GM12878 (cell line): ENCODE measurements around the gene MAP1LC3B. TPM values are rescaled to one million over a fixed set of nuclear protein-coding genes. Genes with fewer than 3 reads are reported as not detected.

ENCODE experiments used
- ATAC-seq: fragments of 200-7000 bp; cut with Tn5 transposase; 3 replicates; pipeline ENCODE4 v1.9.1; 2020; ENCODE audit warnings: mild to moderate bottlenecking, moderate library complexity
- BruUV-seq: library from RNA; stranded (reverse); fragments of 400-500 nt; replicated peaks from 2 replicates; lab custom pipeline; 2021; lab: Mats Ljungman, UMichigan
- CTCF ChIA-PET: fragments of 300-600 bp; sonication (Branson Sonifier 250); formaldehyde crosslinking; extraction: SDS; loops from one replicate; lab custom pipeline; 2021; ENCODE audit warnings: inconsistent platforms; lab: Yijun Ruan, JAX
- POLR2A ChIA-PET: fragments of 350-600 bp; formaldehyde crosslinking; extraction: SDS; loops from one replicate; lab custom pipeline; 2021; ENCODE audit warnings: inconsistent platforms; lab: Charles Lee
- RAD21 ChIA-PET: fragments of 300-600 bp; sonication (Branson Sonifier 250); formaldehyde crosslinking; loops from one replicate; lab custom pipeline; 2023; ENCODE audit warnings: antibody characterized with exemption; ENCODE audit not compliant: unreplicated experiment; lab: Charles Lee
- SMC1A ChIA-PET: fragments of 300-600 bp; sonication (Branson Sonifier 250); formaldehyde crosslinking; loops from one replicate; lab custom pipeline; 2023; ENCODE audit not compliant: unreplicated experiment, uncharacterized antibody; lab: Charles Lee
- DNase-seq: peaks from one replicate; pipeline ENCODE4 v3.0.0-alpha.2; 2011; ENCODE audit warnings: low read depth, low spot score
- FAIRE-seq: peaks from 3 replicates; lab custom pipeline; 2011; peaks lifted over from hg19 to GRCh38; lab: Jason Lieb, UNC
- H2AFZ ChIP-seq: 2 replicates; pipeline ENCODE4 v1.6.0; 2011; ENCODE audit warnings: low read depth, low read length, control low read depth; ENCODE audit not compliant: control insufficient read depth
- H3K27ac ChIP-seq: 2 replicates; pipeline ENCODE4 v1.5.1; 2011; ENCODE audit warnings: control low read depth; ENCODE audit not compliant: control insufficient read depth, insufficient read depth
- H3K27me3 ChIP-seq, 2 experiments: replicated peaks in 1 of 2; 2 replicates each; pipeline versions ENCODE4 v1.6.0 to v1.6.1; 2011; ENCODE audit warnings: low read length in 1 of 2; ENCODE audit not compliant: control insufficient read depth in 2 of 2, insufficient read depth in 2 of 2
- H3K36me3 ChIP-seq, 2 experiments: 2 replicates each; pipeline ENCODE4 v1.5.1; 2011; ENCODE audit warnings: low read length in 1 of 2; ENCODE audit not compliant: control insufficient read depth in 2 of 2, insufficient read depth in 2 of 2
- H3K4me1 ChIP-seq: 2 replicates; pipeline ENCODE4 v1.6.1; 2011; ENCODE audit warnings: mild to moderate bottlenecking, low read length, moderate library complexity, mixed read lengths; ENCODE audit not compliant: control insufficient read depth, insufficient read depth
- H3K4me2 ChIP-seq: 2 replicates; pipeline ENCODE4 v1.6.0; 2011; ENCODE audit warnings: control low read depth; ENCODE audit not compliant: control insufficient read depth, insufficient read depth
- H3K4me3 ChIP-seq: fragments of 200-600 bp; sonication (generic); 2 replicates; pipeline ENCODE4 v1.5.1; 2016
- H3K79me2 ChIP-seq: 2 replicates; pipeline ENCODE4 v1.6.0; 2011; ENCODE audit warnings: low read length; ENCODE audit not compliant: control insufficient read depth, insufficient read depth
- H3K9ac ChIP-seq: 2 replicates; pipeline ENCODE4 v1.8.0; 2011; ENCODE audit warnings: low read length, control low read depth, mixed read lengths; ENCODE audit not compliant: control insufficient read depth, insufficient read depth
- H3K9me3 ChIP-seq: replicated peaks from 3 replicates; pipeline ENCODE4 v1.5.1; 2011; ENCODE audit warnings: mild to moderate bottlenecking, low read length; ENCODE audit not compliant: control insufficient read depth, insufficient read depth
- H4K20me1 ChIP-seq: 2 replicates; pipeline ENCODE4 v1.6.0; 2011; ENCODE audit not compliant: control insufficient read depth, insufficient read depth
- EP300 ChIP-seq, 2 experiments: fragments of 150-350 bp in 1 of 2; IDR thresholded peaks; 2 replicates each; pipeline ENCODE4 v1.6.1; 2011 to 2012; ENCODE audit warnings: low read depth in 2 of 2, low read length in 2 of 2, borderline replicate concordance in 1 of 2, improper control_type of control experiment in 1 of 2, inconsistent platforms in 1 of 2; ENCODE audit not compliant: control insufficient read depth in 1 of 2
- LARP7 ChIP-seq: fragments of 450-650 bp; IDR thresholded peaks from 2 replicates; pipeline ENCODE4 v1.6.1; 2017; ENCODE audit warnings: mild to moderate bottlenecking
- MEF2B ChIP-seq: fragments of 450-650 bp; IDR thresholded peaks from 2 replicates; pipeline ENCODE4 v1.6.1; 2018; ENCODE audit warnings: mild to moderate bottlenecking, moderate library complexity; ENCODE audit not compliant: partially characterized antibody, poor library complexity, severe bottlenecking
- NFYB ChIP-seq: IDR thresholded peaks from 2 replicates; pipeline ENCODE4 v1.6.1; 2011; ENCODE audit warnings: low read depth, mild to moderate bottlenecking, low read length, improper control_type of control experiment, moderate library complexity; ENCODE audit not compliant: insufficient read depth
- PML ChIP-seq: IDR thresholded peaks from 2 replicates; pipeline ENCODE4 v1.6.1; 2012; ENCODE audit warnings: low read length, inconsistent platforms
- RELA ChIP-seq: fragments of 450-650 bp; IDR thresholded peaks from 2 replicates; pipeline ENCODE4 v1.8.0; 2014; ENCODE audit warnings: borderline replicate concordance; ENCODE audit not compliant: partially characterized antibody
- TAF1 ChIP-seq: IDR thresholded peaks from 2 replicates; pipeline ENCODE4 v1.6.1; 2011; ENCODE audit warnings: mild to moderate bottlenecking, low read depth, low read length, borderline replicate concordance
- WGBS: methylation state at CpG from one replicate; pipeline ENCODE4 v1.1.6; 2016; ENCODE audit warnings: low lambda C conversion rate; ENCODE audit not compliant: insufficient replicate concordance, insufficient coverage; ENCODE audit errors: missing lambda C conversion rate; 5-methylcytosine and 5-hydroxymethylcytosine counted together
- in situ Hi-C: fragments of 300-500 bp; cut with MboI; formaldehyde crosslinking; loops from 9 replicates; pipeline ENCODE4 v1.14.3; 2018; ENCODE audit warnings: mixed read lengths
- intact Hi-C: fragments of 100-400 bp; cut with micrococcal nuclease; formaldehyde crosslinking; loops from one replicate; pipeline ENCODE4 v1.14.2; 2022; ENCODE audit not compliant: unreplicated experiment
- polyA plus RNA-seq, 11 experiments: library from polyadenylated mRNA; depleted of rRNA in 4 of 11; unstranded in 6 of 11; stranded (reverse) in 5 of 11; fragments of >200 nt; fragmentation: Nextera tagmentation in 4 of 11; fragmentation: Illumina TruSeq in 1 of 11; extraction: Ambion mirVana in 4 of 11; extraction: Trizol in 1 of 11; gene quantifications; 1 replicate in 1 of 11; 2 replicates in 10 of 11; pipeline versions ENCODE4 v1.2.1 to v1.2.3, GENCODE V29; 2011 to 2016; ENCODE audit warnings: inconsistent platforms in 2 of 11, missing spikeins in 2 of 11, low read depth in 1 of 11
- total RNA-seq, 4 experiments: library from RNA; depleted of rRNA in 3 of 4; stranded (reverse); fragments of >200 nt in 3 of 4; fragmentation: Illumina TruSeq in 1 of 4; extraction: Trizol in 1 of 4; gene quantifications; 2 replicates each; pipeline versions ENCODE4 v1.2.1 to v1.2.3, GENCODE V29; 2013 to 2021
- TF ChIP-seq, protein P1 (sequence below): fragments of 450-650 bp; IDR thresholded peaks from 2 replicates; pipeline ENCODE4 v1.6.1; 2014; ENCODE audit warnings: mild to moderate bottlenecking
- TF ChIP-seq, protein P2 (sequence below): IDR thresholded peaks from 2 replicates; pipeline ENCODE4 v1.6.1; 2012; ENCODE audit warnings: improper control_type of control experiment, low read depth, low read length; ENCODE audit not compliant: insufficient replicate concordance
- TF ChIP-seq, protein P3 (sequence below): fragments of 450-650 bp; IDR thresholded peaks from 2 replicates; pipeline ENCODE4 v1.6.1; 2017; ENCODE audit warnings: mild to moderate bottlenecking, moderate library complexity
- TF ChIP-seq, protein P4 (sequence below): fragments of 450-650 bp; IDR thresholded peaks from 2 replicates; pipeline ENCODE4 v1.6.1; 2017; ENCODE audit warnings: mild to moderate bottlenecking, low read depth, inconsistent platforms; ENCODE audit not compliant: poor library complexity, severe bottlenecking

Gene MAP1LC3B
- total and polyA plus RNA-seq, 10 of the 15 experiments (the other 5 are each of a cell fraction or from before 2014, with no cell fraction given), result 6.1 to 42.8 (median 13.7) TPM

DNA sequence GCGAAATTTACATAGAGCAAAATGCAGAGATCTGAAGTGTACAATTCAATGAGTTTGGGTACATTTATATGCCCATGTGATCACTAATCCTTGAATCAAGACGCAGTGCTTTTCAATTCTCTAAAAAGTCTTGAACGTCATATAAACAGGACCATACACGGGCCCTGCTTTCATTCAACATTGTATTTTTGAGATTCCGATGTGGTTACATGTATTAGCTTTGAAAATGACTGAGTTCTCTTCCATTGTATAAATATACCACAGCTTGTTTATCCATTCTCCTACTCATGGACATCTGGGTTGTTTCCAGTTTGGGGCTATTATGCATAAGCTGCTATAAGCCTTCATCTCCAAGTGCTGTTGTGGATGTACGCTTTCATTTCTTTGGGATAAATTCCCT lies 55.2 kb downstream of the MAP1LC3B start:
- 55% methylated on average over 6 of the region's 6 CpGs for WGBS
- intact Hi-C loops, result no loop called here
- Histone ChIP-seq H3K36me3 (no peaks in the 10 kb centered on the region), H3K9me3 (no peaks in the 10 kb centered on the region; the same call in 2 of the 3 replicates), H3K9ac (no peak overlapping the region), H3K27me3 (no peaks in the 10 kb centered on the region), H3K79me2 (no peaks in the 10 kb centered on the region), H4K20me1 (no peaks in the 10 kb centered on the region), H3K4me2 (no peak overlapping the region), H3K4me1 (no peaks in the 10 kb centered on the region), H3K27ac (no peak overlapping the region), H3K4me3 (no peak overlapping the region), H2AFZ (no peak overlapping the region)
- ChIA-PET SMC1A (no interaction called here), POLR2A (no interaction called here), CTCF (no interaction called here), RAD21 (no interaction called here)
- ATAC-seq (no peak), DNase-seq (no peak), FAIRE-seq (no peak)
- BruUV-seq, result no TSS peak
- in situ Hi-C loops, result no loop called here
- TF ChIP-seq PML (no peak), RELA (no peak), EP300 (IDR thresholded peaks at IDR 0.05; ENCODE audit: borderline replicate concordance in 1 of 2, control insufficient read depth in 1 of 2, low read depth in 2 of 2, low read length in 2 of 2) (no peak), MEF2B (no peak), TAF1 (no peak), NFYB (no peak), LARP7 (no peak)
- TF ChIP-seq, protein P1, sequence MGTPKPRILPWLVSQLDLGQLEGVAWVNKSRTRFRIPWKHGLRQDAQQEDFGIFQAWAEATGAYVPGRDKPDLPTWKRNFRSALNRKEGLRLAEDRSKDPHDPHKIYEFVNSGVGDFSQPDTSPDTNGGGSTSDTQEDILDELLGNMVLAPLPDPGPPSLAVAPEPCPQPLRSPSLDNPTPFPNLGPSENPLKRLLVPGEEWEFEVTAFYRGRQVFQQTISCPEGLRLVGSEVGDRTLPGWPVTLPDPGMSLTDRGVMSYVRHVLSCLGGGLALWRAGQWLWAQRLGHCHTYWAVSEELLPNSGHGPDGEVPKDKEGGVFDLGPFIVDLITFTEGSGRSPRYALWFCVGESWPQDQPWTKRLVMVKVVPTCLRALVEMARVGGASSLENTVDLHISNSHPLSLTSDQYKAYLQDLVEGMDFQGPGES, result no peak
- TF ChIP-seq, protein P2, sequence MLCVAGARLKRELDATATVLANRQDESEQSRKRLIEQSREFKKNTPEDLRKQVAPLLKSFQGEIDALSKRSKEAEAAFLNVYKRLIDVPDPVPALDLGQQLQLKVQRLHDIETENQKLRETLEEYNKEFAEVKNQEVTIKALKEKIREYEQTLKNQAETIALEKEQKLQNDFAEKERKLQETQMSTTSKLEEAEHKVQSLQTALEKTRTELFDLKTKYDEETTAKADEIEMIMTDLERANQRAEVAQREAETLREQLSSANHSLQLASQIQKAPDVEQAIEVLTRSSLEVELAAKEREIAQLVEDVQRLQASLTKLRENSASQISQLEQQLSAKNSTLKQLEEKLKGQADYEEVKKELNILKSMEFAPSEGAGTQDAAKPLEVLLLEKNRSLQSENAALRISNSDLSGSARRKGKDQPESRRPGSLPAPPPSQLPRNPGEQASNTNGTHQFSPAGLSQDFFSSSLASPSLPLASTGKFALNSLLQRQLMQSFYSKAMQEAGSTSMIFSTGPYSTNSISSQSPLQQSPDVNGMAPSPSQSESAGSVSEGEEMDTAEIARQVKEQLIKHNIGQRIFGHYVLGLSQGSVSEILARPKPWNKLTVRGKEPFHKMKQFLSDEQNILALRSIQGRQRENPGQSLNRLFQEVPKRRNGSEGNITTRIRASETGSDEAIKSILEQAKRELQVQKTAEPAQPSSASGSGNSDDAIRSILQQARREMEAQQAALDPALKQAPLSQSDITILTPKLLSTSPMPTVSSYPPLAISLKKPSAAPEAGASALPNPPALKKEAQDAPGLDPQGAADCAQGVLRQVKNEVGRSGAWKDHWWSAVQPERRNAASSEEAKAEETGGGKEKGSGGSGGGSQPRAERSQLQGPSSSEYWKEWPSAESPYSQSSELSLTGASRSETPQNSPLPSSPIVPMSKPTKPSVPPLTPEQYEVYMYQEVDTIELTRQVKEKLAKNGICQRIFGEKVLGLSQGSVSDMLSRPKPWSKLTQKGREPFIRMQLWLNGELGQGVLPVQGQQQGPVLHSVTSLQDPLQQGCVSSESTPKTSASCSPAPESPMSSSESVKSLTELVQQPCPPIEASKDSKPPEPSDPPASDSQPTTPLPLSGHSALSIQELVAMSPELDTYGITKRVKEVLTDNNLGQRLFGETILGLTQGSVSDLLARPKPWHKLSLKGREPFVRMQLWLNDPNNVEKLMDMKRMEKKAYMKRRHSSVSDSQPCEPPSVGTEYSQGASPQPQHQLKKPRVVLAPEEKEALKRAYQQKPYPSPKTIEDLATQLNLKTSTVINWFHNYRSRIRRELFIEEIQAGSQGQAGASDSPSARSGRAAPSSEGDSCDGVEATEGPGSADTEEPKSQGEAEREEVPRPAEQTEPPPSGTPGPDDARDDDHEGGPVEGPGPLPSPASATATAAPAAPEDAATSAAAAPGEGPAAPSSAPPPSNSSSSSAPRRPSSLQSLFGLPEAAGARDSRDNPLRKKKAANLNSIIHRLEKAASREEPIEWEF, result no peak
- TF ChIP-seq, protein P3, sequence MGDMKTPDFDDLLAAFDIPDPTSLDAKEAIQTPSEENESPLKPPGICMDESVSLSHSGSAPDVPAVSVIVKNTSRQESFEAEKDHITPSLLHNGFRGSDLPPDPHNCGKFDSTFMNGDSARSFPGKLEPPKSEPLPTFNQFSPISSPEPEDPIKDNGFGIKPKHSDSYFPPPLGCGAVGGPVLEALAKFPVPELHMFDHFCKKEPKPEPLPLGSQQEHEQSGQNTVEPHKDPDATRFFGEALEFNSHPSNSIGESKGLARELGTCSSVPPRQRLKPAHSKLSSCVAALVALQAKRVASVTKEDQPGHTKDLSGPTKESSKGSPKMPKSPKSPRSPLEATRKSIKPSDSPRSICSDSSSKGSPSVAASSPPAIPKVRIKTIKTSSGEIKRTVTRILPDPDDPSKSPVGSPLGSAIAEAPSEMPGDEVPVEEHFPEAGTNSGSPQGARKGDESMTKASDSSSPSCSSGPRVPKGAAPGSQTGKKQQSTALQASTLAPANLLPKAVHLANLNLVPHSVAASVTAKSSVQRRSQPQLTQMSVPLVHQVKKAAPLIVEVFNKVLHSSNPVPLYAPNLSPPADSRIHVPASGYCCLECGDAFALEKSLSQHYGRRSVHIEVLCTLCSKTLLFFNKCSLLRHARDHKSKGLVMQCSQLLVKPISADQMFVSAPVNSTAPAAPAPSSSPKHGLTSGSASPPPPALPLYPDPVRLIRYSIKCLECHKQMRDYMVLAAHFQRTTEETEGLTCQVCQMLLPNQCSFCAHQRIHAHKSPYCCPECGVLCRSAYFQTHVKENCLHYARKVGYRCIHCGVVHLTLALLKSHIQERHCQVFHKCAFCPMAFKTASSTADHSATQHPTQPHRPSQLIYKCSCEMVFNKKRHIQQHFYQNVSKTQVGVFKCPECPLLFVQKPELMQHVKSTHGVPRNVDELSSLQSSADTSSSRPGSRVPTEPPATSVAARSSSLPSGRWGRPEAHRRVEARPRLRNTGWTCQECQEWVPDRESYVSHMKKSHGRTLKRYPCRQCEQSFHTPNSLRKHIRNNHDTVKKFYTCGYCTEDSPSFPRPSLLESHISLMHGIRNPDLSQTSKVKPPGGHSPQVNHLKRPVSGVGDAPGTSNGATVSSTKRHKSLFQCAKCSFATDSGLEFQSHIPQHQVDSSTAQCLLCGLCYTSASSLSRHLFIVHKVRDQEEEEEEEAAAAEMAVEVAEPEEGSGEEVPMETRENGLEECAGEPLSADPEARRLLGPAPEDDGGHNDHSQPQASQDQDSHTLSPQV, result no peak
- TF ChIP-seq, protein P4, sequence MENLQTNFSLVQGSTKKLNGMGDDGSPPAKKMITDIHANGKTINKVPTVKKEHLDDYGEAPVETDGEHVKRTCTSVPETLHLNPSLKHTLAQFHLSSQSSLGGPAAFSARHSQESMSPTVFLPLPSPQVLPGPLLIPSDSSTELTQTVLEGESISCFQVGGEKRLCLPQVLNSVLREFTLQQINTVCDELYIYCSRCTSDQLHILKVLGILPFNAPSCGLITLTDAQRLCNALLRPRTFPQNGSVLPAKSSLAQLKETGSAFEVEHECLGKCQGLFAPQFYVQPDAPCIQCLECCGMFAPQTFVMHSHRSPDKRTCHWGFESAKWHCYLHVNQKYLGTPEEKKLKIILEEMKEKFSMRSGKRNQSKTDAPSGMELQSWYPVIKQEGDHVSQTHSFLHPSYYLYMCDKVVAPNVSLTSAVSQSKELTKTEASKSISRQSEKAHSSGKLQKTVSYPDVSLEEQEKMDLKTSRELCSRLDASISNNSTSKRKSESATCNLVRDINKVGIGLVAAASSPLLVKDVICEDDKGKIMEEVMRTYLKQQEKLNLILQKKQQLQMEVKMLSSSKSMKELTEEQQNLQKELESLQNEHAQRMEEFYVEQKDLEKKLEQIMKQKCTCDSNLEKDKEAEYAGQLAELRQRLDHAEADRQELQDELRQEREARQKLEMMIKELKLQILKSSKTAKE, result no peak
